Kidney epithelial cell (primary cell): ENCODE data around the gene SHQ1. TPM values are rescaled to one million over a fixed set of nuclear protein-coding genes. Genes with fewer than 3 reads are reported as not detected.

Source experiments
- DNase-seq: peaks from one replicate; pipeline ENCODE4 v3.0.0-alpha.2; 2010; ENCODE audit warnings: low read depth
- H3K27me3 ChIP-seq: 2 replicates; pipeline ENCODE4 v1.6.0; 2011; ENCODE audit warnings: low read length; ENCODE audit not compliant: control insufficient read depth, insufficient read depth
- H3K36me3 ChIP-seq: 2 replicates; pipeline ENCODE4 v1.5.1; 2011; ENCODE audit warnings: low read length; ENCODE audit not compliant: control insufficient read depth, insufficient read depth
- H3K4me3 ChIP-seq: 2 replicates; pipeline ENCODE4 v1.5.1; 2011; ENCODE audit warnings: low read depth, mild to moderate bottlenecking, control low read depth, low read length
- CTCF ChIP-seq: IDR thresholded peaks from 2 replicates; pipeline ENCODE4 v1.5.1; 2011; ENCODE audit warnings: mild to moderate bottlenecking, moderate library complexity, low read length, control low read depth, inconsistent platforms; ENCODE audit not compliant: insufficient read depth, poor library complexity, severe bottlenecking
- total RNA-seq: library from RNA; depleted of rRNA; stranded (reverse); fragments of >200 nt; gene quantifications from 2 replicates; pipeline ENCODE4 v1.2.3, GENCODE V29; 2015

The SHQ1 gene
- total RNA-seq, 1 donor from 2014 or later, result 18.6 TPM

- Histone ChIP-seq H3K36me3 (no peaks in the 10 kb centered on the region), H3K27me3 (no peaks in the 10 kb centered on the region), H3K4me3 (no peak overlapping the region)
- TF ChIP-seq CTCF, result no peak
- DNase-seq, result no peak
Observed at GRCh38 chr3:72782521-72782920, 65.7 kb downstream of the SHQ1 start.

GRCh38 chr3:72769758-72770540 lies 78.3 kb downstream of the SHQ1 start:
- Histone ChIP-seq H3K36me3 (no peaks in the 10 kb centered on the region), H3K4me3 (no peak overlapping the region), H3K27me3 (no peaks in the 10 kb centered on the region)
- no peak for TF ChIP-seq CTCF
- no peak for DNase-seq

- H3K36me3 ChIP-seq, result no peaks in the 10 kb centered on the region
- TF ChIP-seq CTCF, result no peak
- H3K4me3 ChIP-seq, result no peak overlapping the region
- H3K27me3 ChIP-seq, result no peaks in the 10 kb centered on the region
- DNase-seq, result no peak
Observed at GRCh38 chr3:72768936-72769335, 79.3 kb downstream of the SHQ1 start.

- no peaks in the 10 kb centered on the region for H3K36me3 ChIP-seq
- no peak for DNase-seq
- no peaks in the 10 kb centered on the region for H3K27me3 ChIP-seq
- no peak for TF ChIP-seq CTCF
- no peak overlapping the region for H3K4me3 ChIP-seq
Observed at GRCh38 chr3:72768481-72768880, 79.8 kb downstream of the SHQ1 start.

GRCh38 chr3:72768006-72768441 lies 80.2 kb downstream of the SHQ1 start:
- no peak for DNase-seq
- no peaks in the 10 kb centered on the region for H3K36me3 ChIP-seq
- H3K27me3 ChIP-seq, result no peaks in the 10 kb centered on the region
- H3K4me3 ChIP-seq, result no peak overlapping the region
- TF ChIP-seq CTCF, result no peak

- Histone ChIP-seq H3K4me3 (no peak overlapping the region), H3K36me3 (no peaks in the 10 kb centered on the region), H3K27me3 (no peaks in the 10 kb centered on the region)
- TF ChIP-seq CTCF, result no peak
- DNase-seq, result no peak
Observed at GRCh38 chr3:72766866-72767265, 81.4 kb downstream of the SHQ1 start.
